ENCODE data around the gene CASP8.

DNA sequence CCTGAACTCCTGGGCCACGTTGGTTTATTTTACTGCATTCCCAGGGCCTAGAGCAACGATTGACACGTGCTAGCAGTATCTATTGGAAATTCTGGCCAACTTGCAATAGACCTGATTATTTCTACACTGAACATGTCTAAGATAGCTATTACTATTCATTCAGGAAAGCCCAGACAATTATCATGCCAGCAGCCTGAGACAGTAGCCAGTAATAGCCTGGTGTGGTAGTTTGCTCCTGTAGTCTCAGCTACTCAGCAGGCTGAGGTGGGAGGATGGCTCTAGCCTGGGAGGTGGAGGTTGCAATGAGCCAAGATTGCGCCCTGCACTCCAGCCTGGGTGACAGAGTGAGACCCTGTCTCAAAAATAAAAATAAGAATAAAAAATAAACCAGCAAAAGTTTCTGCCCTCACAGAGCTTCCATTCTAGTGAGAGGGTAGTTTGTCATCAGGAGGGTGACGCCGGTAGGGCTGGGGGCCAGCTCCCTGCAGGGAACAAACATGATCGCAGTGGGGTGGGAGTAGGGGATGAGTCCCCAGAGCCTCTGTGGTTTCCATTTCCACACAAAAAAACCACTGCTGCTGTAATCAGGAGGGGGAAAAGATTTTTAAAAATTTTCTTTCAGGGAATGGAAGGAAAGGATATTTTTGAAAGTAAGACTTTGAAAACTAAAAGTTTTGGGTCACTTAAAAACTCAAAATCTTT lies 4.3 kb downstream of the CASP8 start:
- TF ChIP-seq EZH2 (IDR thresholded peaks at IDR 0.05), result no peak
- TF ChIP-seq, protein P1, sequence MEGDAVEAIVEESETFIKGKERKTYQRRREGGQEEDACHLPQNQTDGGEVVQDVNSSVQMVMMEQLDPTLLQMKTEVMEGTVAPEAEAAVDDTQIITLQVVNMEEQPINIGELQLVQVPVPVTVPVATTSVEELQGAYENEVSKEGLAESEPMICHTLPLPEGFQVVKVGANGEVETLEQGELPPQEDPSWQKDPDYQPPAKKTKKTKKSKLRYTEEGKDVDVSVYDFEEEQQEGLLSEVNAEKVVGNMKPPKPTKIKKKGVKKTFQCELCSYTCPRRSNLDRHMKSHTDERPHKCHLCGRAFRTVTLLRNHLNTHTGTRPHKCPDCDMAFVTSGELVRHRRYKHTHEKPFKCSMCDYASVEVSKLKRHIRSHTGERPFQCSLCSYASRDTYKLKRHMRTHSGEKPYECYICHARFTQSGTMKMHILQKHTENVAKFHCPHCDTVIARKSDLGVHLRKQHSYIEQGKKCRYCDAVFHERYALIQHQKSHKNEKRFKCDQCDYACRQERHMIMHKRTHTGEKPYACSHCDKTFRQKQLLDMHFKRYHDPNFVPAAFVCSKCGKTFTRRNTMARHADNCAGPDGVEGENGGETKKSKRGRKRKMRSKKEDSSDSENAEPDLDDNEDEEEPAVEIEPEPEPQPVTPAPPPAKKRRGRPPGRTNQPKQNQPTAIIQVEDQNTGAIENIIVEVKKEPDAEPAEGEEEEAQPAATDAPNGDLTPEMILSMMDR (IDR thresholded peaks at IDR 0.05), result no peak
- TF ChIP-seq EZH2phosphoT487 (IDR thresholded peaks at IDR 0.05), result no peak
